ENCODE results near the gene OPRPN. TPM values are rescaled to one million over a fixed set of nuclear protein-coding genes. Genes with fewer than 3 reads are reported as not detected.

The OPRPN gene, protein sequence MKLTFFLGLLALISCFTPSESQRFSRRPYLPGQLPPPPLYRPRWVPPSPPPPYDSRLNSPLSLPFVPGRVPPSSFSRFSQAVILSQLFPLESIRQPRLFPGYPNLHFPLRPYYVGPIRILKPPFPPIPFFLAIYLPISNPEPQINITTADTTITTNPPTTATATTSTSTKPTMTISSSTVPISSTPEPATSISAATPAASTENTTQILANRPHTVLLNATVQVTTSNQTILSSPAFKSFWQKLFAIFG
- not detected for total RNA-seq

- DNase-seq (ENCODE audit: low spot score): no peak
Measured at GRCh38 chr4:70397580-70397979, at the start of gene OPRPN. TSS of gene OPRPN (plus strand) at chr4:70397940. CDS start at chr4:70399286, 1,346 bp downstream.

DNA sequence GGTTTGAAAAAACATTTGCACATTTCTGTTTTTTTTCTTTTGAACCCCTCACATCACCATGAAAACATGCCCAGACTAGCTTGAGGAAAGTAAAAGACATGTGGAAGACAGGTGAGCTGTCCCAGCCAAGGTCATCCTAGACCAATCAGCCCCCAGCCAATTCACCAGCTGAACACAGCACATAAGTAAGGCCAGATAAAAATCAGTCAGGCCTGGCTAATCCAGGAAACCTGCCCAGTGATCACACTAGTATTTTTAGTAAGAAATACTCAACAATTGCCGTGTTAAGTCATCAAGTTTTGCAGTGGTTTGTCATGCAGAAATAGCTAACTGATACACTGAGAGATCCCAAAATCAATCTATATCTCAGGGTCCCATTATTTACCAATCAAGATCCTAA is 41.6 kb upstream of the OPRPN start:
- no peak for DNase-seq (ENCODE audit: low spot score)

DNA sequence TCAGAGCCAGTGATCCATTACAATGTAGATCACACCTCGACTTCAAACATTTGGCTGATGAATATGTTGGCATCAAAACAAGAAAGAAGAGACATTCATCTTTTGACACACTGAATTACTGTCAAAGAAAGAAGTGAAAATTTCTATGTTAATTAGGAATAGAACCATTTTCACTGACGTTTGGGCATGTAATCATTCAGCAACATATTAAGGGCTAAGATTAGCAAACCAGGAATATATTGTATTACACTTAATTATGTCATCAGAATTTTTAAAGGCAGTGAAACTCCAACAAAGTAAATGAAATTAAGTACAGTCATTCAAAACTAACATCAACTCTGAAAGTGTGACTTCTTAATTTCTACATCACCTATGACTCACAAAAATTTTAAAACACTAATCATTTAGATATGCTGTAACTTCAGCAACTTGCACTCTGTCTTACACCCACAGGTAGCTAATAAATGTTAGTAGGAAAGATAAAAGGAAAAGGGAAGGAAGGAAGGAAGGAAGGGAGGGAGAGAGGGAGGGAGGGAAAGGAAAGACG is 38.6 kb upstream of the OPRPN start:
- DNase-seq (ENCODE audit: low spot score): no peak

GRCh38 chr4:70360460-70360859 is 37.3 kb upstream of the OPRPN start, which contains the start of gene SMR3A:
TSS of gene SMR3A (plus strand) at chr4:70360760. CDS start at chr4:70362116, 1,356 bp downstream.
- no peak for DNase-seq (ENCODE audit: low spot score)

- no peak for DNase-seq (ENCODE audit: low spot score)
Measured at GRCh38 chr4:70364002-70364401, 33.7 kb upstream of the OPRPN start.

GRCh38 chr4:70365479-70365878 is 32.3 kb upstream of the OPRPN start:
- DNase-seq (ENCODE audit: low spot score): no peak

GRCh38 chr4:70367813-70368212 is 29.9 kb upstream of the OPRPN start:
- no peak for DNase-seq (ENCODE audit: low spot score)

DNA sequence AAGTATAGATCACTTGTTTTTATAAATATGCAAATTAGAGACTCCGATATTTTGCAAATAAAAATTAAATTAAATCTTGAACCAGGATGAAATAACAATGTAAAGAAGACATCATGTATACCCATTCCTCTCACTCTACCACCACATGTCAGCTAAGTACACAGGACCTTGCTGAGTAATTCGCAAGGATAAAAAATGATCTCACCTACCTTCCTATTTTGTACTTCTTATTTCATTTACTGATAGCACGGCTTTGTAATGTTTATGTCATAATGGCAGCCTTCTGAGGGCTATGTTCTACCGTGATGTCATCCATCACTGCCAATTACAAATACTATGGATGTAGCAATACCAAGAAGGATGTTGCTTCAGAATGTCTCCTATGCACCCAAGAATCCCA is 25.8 kb upstream of the OPRPN start:
- DNase-seq (ENCODE audit: low spot score): no peak

- no peak for DNase-seq (ENCODE audit: low spot score)
Measured at GRCh38 chr4:70372760-70373159, 25.0 kb upstream of the OPRPN start.

DNA sequence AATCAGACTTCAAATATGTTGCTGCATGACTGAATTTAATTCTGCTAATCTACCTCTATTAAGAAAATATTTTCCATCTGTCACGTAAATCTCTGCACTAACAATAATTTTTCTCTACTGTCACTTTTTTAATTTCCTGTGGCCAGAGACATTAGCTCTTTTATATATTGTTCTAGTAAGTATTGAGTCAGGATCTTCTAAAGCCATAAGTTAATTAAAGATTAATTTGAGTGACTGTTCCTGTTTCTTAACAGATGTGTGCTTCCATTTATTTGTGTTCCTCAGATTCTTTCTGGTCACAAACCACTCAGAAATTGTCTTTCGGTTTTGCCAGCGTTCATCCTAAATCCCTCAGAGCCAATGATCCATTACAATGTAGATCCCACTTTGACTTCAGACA is 17.2 kb upstream of the OPRPN start:
- no peak for DNase-seq (ENCODE audit: low spot score)

- DNase-seq (ENCODE audit: low spot score): no peak
Measured at GRCh38 chr4:70382691-70383181, 15.0 kb upstream of the OPRPN start, which contains the start of gene SMR3B. TSS of gene SMR3B (plus strand) at chr4:70383131. CDS start at chr4:70384511, 1,380 bp downstream.

- no peak for DNase-seq (ENCODE audit: low spot score)
Measured at GRCh38 chr4:70392057-70392776, 5.5 kb upstream of the OPRPN start.

- DNase-seq (ENCODE audit: low spot score): no peak
Measured at GRCh38 chr4:70399319-70399718, 1.6 kb downstream of the OPRPN start.

DNA sequence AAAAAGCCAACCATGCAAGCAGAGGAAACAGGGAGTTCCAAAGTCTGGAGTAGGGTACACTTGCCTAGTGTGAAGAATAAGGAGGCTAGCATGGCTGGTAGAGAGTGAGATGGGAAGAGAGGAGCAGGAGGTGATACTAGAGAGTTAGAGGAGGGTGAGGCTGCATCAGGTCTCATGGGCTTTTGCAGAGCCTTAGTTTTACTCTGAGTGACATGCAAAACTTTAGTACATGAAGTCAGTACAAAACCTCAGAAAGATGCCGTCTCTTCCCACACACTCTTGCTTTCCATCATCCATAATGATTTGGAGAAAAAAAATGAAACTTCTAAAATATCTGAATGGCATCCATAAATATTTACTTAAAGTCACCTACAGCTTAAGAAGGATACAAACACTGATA is 5.0 kb downstream of the OPRPN start:
- no peak for DNase-seq (ENCODE audit: low spot score)

GRCh38 chr4:70405765-70406164 is 8.0 kb downstream of the OPRPN start:
- no peak for DNase-seq (ENCODE audit: low spot score)

DNA sequence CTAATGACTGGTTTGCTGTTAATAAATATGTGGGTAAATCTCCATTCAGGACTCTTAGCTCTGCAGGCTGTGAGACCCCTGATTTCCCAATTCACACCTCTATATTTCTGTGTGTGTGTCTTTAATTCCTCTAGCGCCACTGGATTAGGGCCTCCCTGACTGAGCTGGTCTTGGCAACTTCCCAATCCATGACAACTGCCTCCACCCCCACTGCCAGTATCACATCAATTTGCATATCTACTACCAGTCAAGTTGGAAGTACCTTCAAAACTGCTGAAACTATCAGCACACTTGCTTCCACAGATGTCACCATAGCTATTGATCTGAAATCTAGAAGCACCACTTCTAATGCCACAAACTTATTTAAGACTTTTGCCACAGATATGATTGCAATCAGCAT is 27.6 kb downstream of the OPRPN start:
- no peak for DNase-seq (ENCODE audit: low spot score)

- DNase-seq (ENCODE audit: low spot score): no peak
Measured at GRCh38 chr4:70426789-70427188, 29.0 kb downstream of the OPRPN start.

- no peak for DNase-seq (ENCODE audit: low spot score)
Measured at GRCh38 chr4:70437197-70437596, 39.5 kb downstream of the OPRPN start.

DNA sequence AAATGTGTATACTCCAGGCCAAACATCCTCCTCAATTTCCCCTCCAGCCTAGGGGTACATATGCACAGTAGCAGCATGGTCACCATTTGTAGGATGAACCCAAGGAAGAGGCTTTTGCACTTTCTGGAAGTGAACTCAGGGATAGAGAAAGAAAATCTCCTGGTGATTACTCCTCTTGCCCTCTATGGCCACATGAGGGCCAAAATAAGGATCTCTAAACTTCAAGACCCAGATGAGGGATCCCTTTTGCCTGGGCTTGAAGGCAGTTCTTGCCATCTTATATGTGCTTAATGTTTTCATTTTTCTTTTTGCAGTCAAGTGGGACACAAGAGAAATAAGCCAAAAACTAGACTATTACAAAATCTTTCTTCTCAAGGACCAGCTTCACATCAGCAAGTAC is 44.7 kb downstream of the OPRPN start:
- DNase-seq (ENCODE audit: low spot score): no peak

GRCh38 chr4:70443329-70443728 is 45.6 kb downstream of the OPRPN start:
- no peak for DNase-seq (ENCODE audit: low spot score)

DNA sequence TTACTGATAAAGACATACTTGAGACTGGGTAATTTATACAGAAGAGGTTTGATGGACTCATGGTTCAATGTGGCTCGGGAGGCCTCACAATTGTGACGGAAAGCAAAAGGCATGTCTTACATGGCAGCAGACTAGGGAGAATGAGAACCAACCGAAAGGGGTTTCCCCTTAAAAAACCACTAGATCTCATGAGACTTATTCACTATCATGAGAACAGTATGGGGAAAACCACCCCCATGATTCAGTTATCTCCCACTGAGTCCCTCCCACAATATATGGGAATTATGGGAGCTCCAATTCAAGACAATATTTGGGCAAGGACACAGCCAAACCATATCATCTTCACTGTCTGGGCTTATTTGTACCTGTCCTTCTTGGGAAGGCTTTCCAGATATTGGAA is 51.5 kb downstream of the OPRPN start:
- DNase-seq (ENCODE audit: low spot score): no peak

GRCh38 chr4:70452946-70453345 is 55.2 kb downstream of the OPRPN start:
- no peak for DNase-seq (ENCODE audit: low spot score)
